ENCODE results near the gene USP38.

Gene USP38

DNA sequence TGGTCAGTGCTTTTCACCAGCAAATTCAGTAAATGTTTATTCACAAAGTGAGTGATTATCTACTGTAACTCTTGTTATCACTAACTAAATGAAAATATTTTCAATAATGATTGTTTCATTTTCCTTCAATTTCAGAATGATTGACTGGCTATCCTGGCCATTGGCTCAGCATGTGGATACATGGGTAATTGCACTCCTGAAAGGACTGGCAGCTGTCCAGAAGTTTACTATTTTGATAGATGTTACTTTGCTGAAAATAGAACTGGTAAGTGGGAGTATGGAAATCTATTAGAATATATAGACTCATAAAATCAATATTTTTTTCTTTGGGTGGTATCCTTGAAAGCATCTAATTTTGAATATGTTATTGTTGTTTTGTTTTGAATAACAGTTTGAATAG is 10.9 kb downstream of the USP38 start:
- peaks cover 48% of the 10 kb centered on the region for H3K79me2 ChIP-seq (ENCODE audit: low read length)
- no peak overlapping the region for H3K4me3 ChIP-seq (ENCODE audit: low read length)
- no peaks in the 10 kb centered on the region for H3K9me3 ChIP-seq (ENCODE audit: insufficient read depth, low read length)
- peaks cover 15% of the 10 kb centered on the region for H3K4me1 ChIP-seq (ENCODE audit: low read length)
- peaks cover 72% of the 10 kb centered on the region for H3K36me3 ChIP-seq (replicated peaks; ENCODE audit: low read depth, low read length)
- H4K20me1 ChIP-seq (ENCODE audit: insufficient read depth, low read length), result peaks cover 16% of the 10 kb centered on the region
- no peak overlapping the region for H3K4me2 ChIP-seq (ENCODE audit: low read length)
- no peak overlapping the region for H2AFZ ChIP-seq (ENCODE audit: low read depth, low read length)
- no peak overlapping the region for H3K27ac ChIP-seq (ENCODE audit: low read length)
- no peak overlapping the region for H3K9ac ChIP-seq (ENCODE audit: low read length)
- TF ChIP-seq, protein P1, sequence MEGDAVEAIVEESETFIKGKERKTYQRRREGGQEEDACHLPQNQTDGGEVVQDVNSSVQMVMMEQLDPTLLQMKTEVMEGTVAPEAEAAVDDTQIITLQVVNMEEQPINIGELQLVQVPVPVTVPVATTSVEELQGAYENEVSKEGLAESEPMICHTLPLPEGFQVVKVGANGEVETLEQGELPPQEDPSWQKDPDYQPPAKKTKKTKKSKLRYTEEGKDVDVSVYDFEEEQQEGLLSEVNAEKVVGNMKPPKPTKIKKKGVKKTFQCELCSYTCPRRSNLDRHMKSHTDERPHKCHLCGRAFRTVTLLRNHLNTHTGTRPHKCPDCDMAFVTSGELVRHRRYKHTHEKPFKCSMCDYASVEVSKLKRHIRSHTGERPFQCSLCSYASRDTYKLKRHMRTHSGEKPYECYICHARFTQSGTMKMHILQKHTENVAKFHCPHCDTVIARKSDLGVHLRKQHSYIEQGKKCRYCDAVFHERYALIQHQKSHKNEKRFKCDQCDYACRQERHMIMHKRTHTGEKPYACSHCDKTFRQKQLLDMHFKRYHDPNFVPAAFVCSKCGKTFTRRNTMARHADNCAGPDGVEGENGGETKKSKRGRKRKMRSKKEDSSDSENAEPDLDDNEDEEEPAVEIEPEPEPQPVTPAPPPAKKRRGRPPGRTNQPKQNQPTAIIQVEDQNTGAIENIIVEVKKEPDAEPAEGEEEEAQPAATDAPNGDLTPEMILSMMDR (IDR thresholded peaks at IDR 0.05; ENCODE audit: low read depth, low read length), result no peak
- TF ChIP-seq EZH2phosphoT487 (IDR thresholded peaks at IDR 0.05; ENCODE audit: low read depth), result no peak
- H3K27me3 ChIP-seq (ENCODE audit: low read depth, low read length), result no peaks in the 10 kb centered on the region

DNA sequence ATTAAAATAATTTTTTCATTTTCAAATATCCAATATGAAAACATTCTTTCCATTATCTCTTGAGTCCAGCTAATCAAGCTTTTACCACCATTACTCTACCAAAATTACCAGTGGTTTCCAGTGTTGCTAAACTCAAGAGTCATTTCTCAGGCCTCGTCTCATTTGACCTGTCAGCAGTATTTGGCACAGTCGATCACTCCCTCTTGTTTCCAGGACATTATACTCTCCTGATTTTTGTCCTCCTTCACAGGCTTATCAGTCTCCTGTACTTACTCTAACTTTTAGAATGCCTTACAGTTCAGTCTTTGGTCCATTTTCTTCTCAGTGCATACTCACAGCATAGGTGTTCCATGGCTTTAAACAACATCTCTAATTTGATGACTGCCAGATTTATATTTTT is 11.6 kb downstream of the USP38 start:
- no peaks in the 10 kb centered on the region for H3K27me3 ChIP-seq (ENCODE audit: low read depth, low read length)
- no peak overlapping the region for H3K4me3 ChIP-seq (ENCODE audit: low read length)
- peaks cover 9% of the 10 kb centered on the region for H4K20me1 ChIP-seq (ENCODE audit: insufficient read depth, low read length)
- TF ChIP-seq EZH2phosphoT487 (IDR thresholded peaks at IDR 0.05; ENCODE audit: low read depth), result no peak
- TF ChIP-seq, protein P1 (IDR thresholded peaks at IDR 0.05; ENCODE audit: low read depth, low read length), result no peak
- no peak overlapping the region for H3K4me2 ChIP-seq (ENCODE audit: low read length)
- H3K27ac ChIP-seq (ENCODE audit: low read length), result no peak overlapping the region
- peaks cover 40% of the 10 kb centered on the region for H3K79me2 ChIP-seq (ENCODE audit: low read length)
- peaks cover 17% of the 10 kb centered on the region for H3K4me1 ChIP-seq (ENCODE audit: low read length)
- no peak overlapping the region for H2AFZ ChIP-seq (ENCODE audit: low read depth, low read length)
- H3K36me3 ChIP-seq (replicated peaks; ENCODE audit: low read depth, low read length), result peaks cover 70% of the 10 kb centered on the region
- no peak overlapping the region for H3K9ac ChIP-seq (ENCODE audit: low read length)
- no peaks in the 10 kb centered on the region for H3K9me3 ChIP-seq (ENCODE audit: insufficient read depth, low read length)

DNA sequence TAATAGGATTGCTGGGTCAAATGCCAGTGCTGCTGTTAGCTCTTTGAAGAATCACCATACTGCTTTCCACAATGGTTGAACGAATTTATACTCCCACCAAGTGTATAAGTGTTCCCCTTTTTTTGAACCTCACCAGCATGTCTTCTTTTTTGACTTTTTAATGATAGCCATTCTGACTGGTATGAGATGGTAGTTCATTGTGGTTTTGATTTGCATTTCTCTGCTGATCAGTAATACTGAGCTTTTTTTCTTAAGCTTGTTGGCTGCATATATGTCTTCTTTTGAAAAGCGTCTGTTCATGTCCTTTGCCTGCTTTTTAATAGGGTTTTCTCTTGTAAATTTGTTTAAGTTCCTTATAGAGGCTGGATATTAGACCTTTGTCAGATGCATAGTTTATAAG is 14.8 kb downstream of the USP38 start:
- H3K36me3 ChIP-seq (replicated peaks; ENCODE audit: low read depth, low read length), result peaks cover 61% of the 10 kb centered on the region
- H3K4me2 ChIP-seq (ENCODE audit: low read length), result peak overlapping the region; percentile 17
- H3K27me3 ChIP-seq (ENCODE audit: low read depth, low read length), result no peaks in the 10 kb centered on the region
- peaks cover 12% of the 10 kb centered on the region; the same call in 1 of the 2 replicates for H3K79me2 ChIP-seq (ENCODE audit: low read length)
- peaks cover 17% of the 10 kb centered on the region for H3K4me1 ChIP-seq (ENCODE audit: low read length)
- H3K9me3 ChIP-seq (ENCODE audit: insufficient read depth, low read length), result no peaks in the 10 kb centered on the region
- no peak overlapping the region for H3K9ac ChIP-seq (ENCODE audit: low read length)
- H4K20me1 ChIP-seq (ENCODE audit: insufficient read depth, low read length), result peaks cover 8% of the 10 kb centered on the region
- H2AFZ ChIP-seq (ENCODE audit: low read depth, low read length), result no peak overlapping the region
- TF ChIP-seq EZH2phosphoT487 (IDR thresholded peaks at IDR 0.05; ENCODE audit: low read depth), result no peak
- TF ChIP-seq, protein P1 (IDR thresholded peaks at IDR 0.05; ENCODE audit: low read depth, low read length), result no peak
- H3K4me3 ChIP-seq (ENCODE audit: low read length), result no peak overlapping the region
- no peak overlapping the region for H3K27ac ChIP-seq (ENCODE audit: low read length)

GRCh38 chr4:143202824-143203223 is 18.1 kb downstream of the USP38 start:
- Histone ChIP-seq H2AFZ (ENCODE audit: low read depth, low read length) (no peak overlapping the region), H3K27ac (ENCODE audit: low read length) (no peak overlapping the region), H3K36me3 (replicated peaks; ENCODE audit: low read depth, low read length) (peaks cover 60% of the 10 kb centered on the region), H3K79me2 (ENCODE audit: low read length) (peaks cover 8% of the 10 kb centered on the region; the same call in 1 of the 2 replicates), H3K9me3 (ENCODE audit: insufficient read depth, low read length) (no peaks in the 10 kb centered on the region), H3K27me3 (ENCODE audit: low read depth, low read length) (no peaks in the 10 kb centered on the region), H4K20me1 (ENCODE audit: insufficient read depth, low read length) (peaks cover 8% of the 10 kb centered on the region), H3K4me1 (ENCODE audit: low read length) (peaks cover 17% of the 10 kb centered on the region), H3K9ac (ENCODE audit: low read length) (no peak overlapping the region), H3K4me2 (ENCODE audit: low read length) (no peak overlapping the region), H3K4me3 (ENCODE audit: low read length) (no peak overlapping the region)
- TF ChIP-seq, protein P1 (IDR thresholded peaks at IDR 0.05; ENCODE audit: low read depth, low read length), result peak; percentile 84
- no peak for TF ChIP-seq EZH2phosphoT487 (IDR thresholded peaks at IDR 0.05; ENCODE audit: low read depth)

All from OCI-LY3 (cell line).